Stimulated activated memory B cell treated with anti-CD40 and anti-IgM and Interleukin-4, amounts not matched to agents 10 μg/mL and 1 μg/mL and 100 μg/mL, for 72 hours (primary cell): Measurements from ENCODE around the gene LYRM2.

ENCODE experiments used
- ATAC-seq: fragments of 150-1000 bp; cut with Tn5 transposase; 2 replicates; pipeline ENCODE4 v1.10.0; 2021
- H3K27ac Mint-ChIP-seq: one replicate; pipeline ENCODE4 v1.8.0; 2022; ENCODE audit warnings: mild to moderate bottlenecking, mixed read lengths
- H3K27me3 Mint-ChIP-seq: one replicate; pipeline ENCODE4 v1.8.0; 2022; ENCODE audit warnings: mixed read lengths
- H3K36me3 Mint-ChIP-seq: one replicate; pipeline ENCODE4 v1.8.0; 2022; ENCODE audit warnings: mixed read lengths
- H3K4me1 Mint-ChIP-seq: one replicate; pipeline ENCODE4 v1.8.0; 2022; ENCODE audit warnings: mixed read lengths
- H3K4me3 Mint-ChIP-seq: one replicate; pipeline ENCODE4 v1.8.0; 2022; ENCODE audit warnings: mild to moderate bottlenecking, moderate library complexity, mixed read lengths
- H3K9me3 Mint-ChIP-seq: one replicate; pipeline ENCODE4 v1.8.0; 2022; ENCODE audit warnings: mixed read lengths

Gene LYRM2

GRCh38 chr6:89527634-89528033 lies 110.9 kb downstream of the LYRM2 start:
- Mint-ChIP-seq H3K27me3 (no peaks in the 10 kb centered on the region), H3K4me1 (no peaks in the 10 kb centered on the region), H3K4me3 (no peak overlapping the region), H3K36me3 (peaks cover 23% of the 10 kb centered on the region), H3K9me3 (no peaks in the 10 kb centered on the region), H3K27ac (no peak overlapping the region)
- no peak for ATAC-seq

- Mint-ChIP-seq H3K9me3 (no peaks in the 10 kb centered on the region), H3K4me1 (no peaks in the 10 kb centered on the region), H3K36me3 (peaks cover 14% of the 10 kb centered on the region), H3K27ac (no peak overlapping the region), H3K4me3 (no peak overlapping the region), H3K27me3 (no peaks in the 10 kb centered on the region)
- ATAC-seq: no peak
Measured at GRCh38 chr6:89526563-89526869, 112.0 kb downstream of the LYRM2 start.

GRCh38 chr6:89525786-89526562 lies 112.6 kb downstream of the LYRM2 start:
- no peak for ATAC-seq
- H3K4me3 Mint-ChIP-seq: no peak overlapping the region
- H3K9me3 Mint-ChIP-seq: no peaks in the 10 kb centered on the region
- no peaks in the 10 kb centered on the region for H3K27me3 Mint-ChIP-seq
- no peaks in the 10 kb centered on the region for H3K4me1 Mint-ChIP-seq
- no peak overlapping the region for H3K27ac Mint-ChIP-seq
- peaks cover 12% of the 10 kb centered on the region for H3K36me3 Mint-ChIP-seq

GRCh38 chr6:89522778-89523177 lies 115.8 kb downstream of the LYRM2 start:
- H3K9me3 Mint-ChIP-seq: peaks cover 2% of the 10 kb centered on the region
- H3K27ac Mint-ChIP-seq: no peak overlapping the region
- H3K4me1 Mint-ChIP-seq: no peaks in the 10 kb centered on the region
- ATAC-seq: no peak
- H3K36me3 Mint-ChIP-seq: peaks cover 5% of the 10 kb centered on the region
- H3K27me3 Mint-ChIP-seq: no peaks in the 10 kb centered on the region
- H3K4me3 Mint-ChIP-seq: no peak overlapping the region

GRCh38 chr6:89520736-89521135 lies 117.8 kb downstream of the LYRM2 start:
- no peak overlapping the region for H3K4me3 Mint-ChIP-seq
- no peak for ATAC-seq
- peaks cover 7% of the 10 kb centered on the region for H3K36me3 Mint-ChIP-seq
- H3K27me3 Mint-ChIP-seq: no peaks in the 10 kb centered on the region
- H3K4me1 Mint-ChIP-seq: no peaks in the 10 kb centered on the region
- H3K9me3 Mint-ChIP-seq: peaks cover 2% of the 10 kb centered on the region
- H3K27ac Mint-ChIP-seq: no peak overlapping the region

- Mint-ChIP-seq H3K4me3 (no peak overlapping the region), H3K27ac (no peak overlapping the region), H3K27me3 (no peaks in the 10 kb centered on the region), H3K36me3 (peaks cover 11% of the 10 kb centered on the region), H3K9me3 (peaks cover 2% of the 10 kb centered on the region), H3K4me1 (no peaks in the 10 kb centered on the region)
- ATAC-seq: no peak
Measured at GRCh38 chr6:89518352-89519055, 120.0 kb downstream of the LYRM2 start.
